Dendritic cell treated with granulocyte-macrophage colony-stimulating factor and Interleukin-4, amounts not matched to agents 40 ng/mL and 50 ng/mL, for 4 days (primary cell): ENCODE results near the gene SKP1.

ENCODE experiments used
- H3K27ac Mint-ChIP-seq: one replicate; pipeline ENCODE4 v1.8.0; 2022; ENCODE audit warnings: mild to moderate bottlenecking, mixed read lengths
- H3K27me3 Mint-ChIP-seq: one replicate; pipeline ENCODE4 v1.8.0; 2022; ENCODE audit warnings: mild to moderate bottlenecking, mixed read lengths
- H3K36me3 Mint-ChIP-seq: one replicate; pipeline ENCODE4 v1.8.0; 2022; ENCODE audit warnings: low read depth, mixed read lengths
- H3K4me1 Mint-ChIP-seq: one replicate; pipeline ENCODE4 v1.8.0; 2022; ENCODE audit warnings: low read depth, mixed read lengths
- H3K4me3 Mint-ChIP-seq: one replicate; pipeline ENCODE4 v1.8.0; 2022; ENCODE audit warnings: mild to moderate bottlenecking, moderate library complexity, mixed read lengths
- H3K9me3 Mint-ChIP-seq: one replicate; pipeline ENCODE4 v1.8.0; 2022; ENCODE audit warnings: mixed read lengths
- intact Hi-C: fragments of 100-400 bp; cut with micrococcal nuclease; formaldehyde crosslinking; loops from one replicate; pipeline ENCODE4 v1.15.0; 2022

Gene SKP1

GRCh38 chr5:134112726-134113362, 63.9 kb downstream of the SKP1 start:
- H3K4me1 Mint-ChIP-seq = peaks cover 14% of the 10 kb centered on the region
- no peaks in the 10 kb centered on the region for H3K9me3 Mint-ChIP-seq
- H3K36me3 Mint-ChIP-seq = no peaks in the 10 kb centered on the region
- H3K27ac Mint-ChIP-seq = no peak overlapping the region
- H3K4me3 Mint-ChIP-seq = no peak overlapping the region
- intact Hi-C loops = no loop called here
- H3K27me3 Mint-ChIP-seq = peaks cover 78% of the 10 kb centered on the region

GRCh38 chr5:134111741-134112647, 64.8 kb downstream of the SKP1 start:
- H3K27me3 Mint-ChIP-seq = peaks cover 73% of the 10 kb centered on the region

GRCh38 chr5:134110382-134110781, 66.4 kb downstream of the SKP1 start:
- no peak overlapping the region for H3K27ac Mint-ChIP-seq
- intact Hi-C loops = no loop called here
- H3K36me3 Mint-ChIP-seq = no peaks in the 10 kb centered on the region
- peaks cover 14% of the 10 kb centered on the region for H3K4me1 Mint-ChIP-seq
- no peaks in the 10 kb centered on the region for H3K9me3 Mint-ChIP-seq
- H3K27me3 Mint-ChIP-seq = peaks cover 59% of the 10 kb centered on the region
- H3K4me3 Mint-ChIP-seq = no peak overlapping the region

More at GRCh38 chr5:134111741-134112647, 64.8 kb downstream of the SKP1 start:
- Mint-ChIP-seq H3K4me3 (no peak overlapping the region), H3K36me3 (no peaks in the 10 kb centered on the region), H3K9me3 (no peaks in the 10 kb centered on the region), H3K27ac (no peak overlapping the region), H3K4me1 (peaks cover 14% of the 10 kb centered on the region)
- intact Hi-C loops = no loop called here

GRCh38 chr5:134107779-134108178, 69.0 kb downstream of the SKP1 start:
- Mint-ChIP-seq H3K27me3 (peaks cover 45% of the 10 kb centered on the region), H3K4me3 (no peak overlapping the region), H3K27ac (no peak overlapping the region), H3K4me1 (no peaks in the 10 kb centered on the region), H3K9me3 (no peaks in the 10 kb centered on the region), H3K36me3 (no peaks in the 10 kb centered on the region)
- intact Hi-C loops = no loop called here

GRCh38 chr5:134106991-134107701, 69.6 kb downstream of the SKP1 start:
- peaks cover 39% of the 10 kb centered on the region for H3K27me3 Mint-ChIP-seq
- no peak overlapping the region for H3K4me3 Mint-ChIP-seq
- H3K27ac Mint-ChIP-seq = no peak overlapping the region
- no peaks in the 10 kb centered on the region for H3K4me1 Mint-ChIP-seq
- no peaks in the 10 kb centered on the region for H3K36me3 Mint-ChIP-seq
- no peaks in the 10 kb centered on the region for H3K9me3 Mint-ChIP-seq
- intact Hi-C loops = no loop called here

- Mint-ChIP-seq H3K9me3 (no peaks in the 10 kb centered on the region), H3K36me3 (no peaks in the 10 kb centered on the region), H3K4me1 (no peaks in the 10 kb centered on the region), H3K4me3 (no peak overlapping the region), H3K27me3 (peaks cover 12% of the 10 kb centered on the region), H3K27ac (no peak overlapping the region)
- intact Hi-C loops = no loop called here
Measured at GRCh38 chr5:134103998-134104654, 72.6 kb downstream of the SKP1 start.

- no peaks in the 10 kb centered on the region for H3K36me3 Mint-ChIP-seq
- no peak overlapping the region for H3K27ac Mint-ChIP-seq
- no peaks in the 10 kb centered on the region for H3K9me3 Mint-ChIP-seq
- H3K27me3 Mint-ChIP-seq = peaks cover 11% of the 10 kb centered on the region
- intact Hi-C loops = no loop called here
- H3K4me3 Mint-ChIP-seq = no peak overlapping the region
- no peaks in the 10 kb centered on the region for H3K4me1 Mint-ChIP-seq
Measured at GRCh38 chr5:134103397-134103796, 73.4 kb downstream of the SKP1 start.

- Mint-ChIP-seq H3K4me3 (no peak overlapping the region), H3K27ac (no peak overlapping the region), H3K4me1 (no peaks in the 10 kb centered on the region), H3K36me3 (no peaks in the 10 kb centered on the region), H3K27me3 (peaks cover 6% of the 10 kb centered on the region), H3K9me3 (no peaks in the 10 kb centered on the region)
- intact Hi-C loops = loop anchor here (1.0 kb wide), 1 partner anchor 38 kb away; no protein-coding TSS in a partner anchor
Measured at GRCh38 chr5:134101686-134102439, 74.9 kb downstream of the SKP1 start.

- no peak overlapping the region for H3K4me3 Mint-ChIP-seq
- H3K27me3 Mint-ChIP-seq = peaks cover 8% of the 10 kb centered on the region
- no peak overlapping the region for H3K27ac Mint-ChIP-seq
- H3K4me1 Mint-ChIP-seq = no peaks in the 10 kb centered on the region
- H3K36me3 Mint-ChIP-seq = no peaks in the 10 kb centered on the region
- intact Hi-C loops = no loop called here
- no peaks in the 10 kb centered on the region for H3K9me3 Mint-ChIP-seq
Measured at GRCh38 chr5:134100283-134101091, 76.3 kb downstream of the SKP1 start.

GRCh38 chr5:134099939-134100282, 76.8 kb downstream of the SKP1 start:
- Mint-ChIP-seq H3K4me3 (no peak overlapping the region), H3K4me1 (no peaks in the 10 kb centered on the region), H3K36me3 (no peaks in the 10 kb centered on the region), H3K27ac (no peak overlapping the region), H3K9me3 (no peaks in the 10 kb centered on the region), H3K27me3 (peaks cover 8% of the 10 kb centered on the region)
- intact Hi-C loops = no loop called here

GRCh38 chr5:134099288-134099872, 77.4 kb downstream of the SKP1 start:
- H3K27me3 Mint-ChIP-seq = peaks cover 6% of the 10 kb centered on the region
- H3K36me3 Mint-ChIP-seq = no peaks in the 10 kb centered on the region
- no peaks in the 10 kb centered on the region for H3K9me3 Mint-ChIP-seq
- H3K27ac Mint-ChIP-seq = no peak overlapping the region
- intact Hi-C loops = no loop called here
- H3K4me1 Mint-ChIP-seq = no peaks in the 10 kb centered on the region
- H3K4me3 Mint-ChIP-seq = no peak overlapping the region
